OCI-LY1 (cell line): ENCODE measurements around the gene BMP7.

Source experiments
- H2AFZ ChIP-seq: fragments of 200-600 bp; sonication (generic), shearing (Covaris generic); 2 replicates; pipeline ENCODE4 v1.6.0; 2014; ENCODE audit warnings: antibody characterized with exemption, mild to moderate bottlenecking, low read length
- H3F3A ChIP-seq: fragments of 200-600 bp; sonication (generic), shearing (Covaris generic); 2 replicates; pipeline ENCODE4 v1.6.0; 2014; ENCODE audit warnings: mild to moderate bottlenecking, antibody characterized with exemption, low read length, moderate library complexity; ENCODE audit not compliant: insufficient read depth
- H3K27ac ChIP-seq: fragments of 200-600 bp; sonication (generic); 2 replicates; pipeline ENCODE4 v1.5.1; 2014; ENCODE audit warnings: low read length, mixed run types, mild to moderate bottlenecking, low read depth; ENCODE audit not compliant: poor library complexity, severe bottlenecking
- H3K27me3 ChIP-seq: fragments of 200-600 bp; sonication (generic); 2 replicates; pipeline ENCODE4 v1.6.0; 2014; ENCODE audit warnings: antibody characterized with exemption, mild to moderate bottlenecking, low read length, moderate library complexity; ENCODE audit not compliant: insufficient read depth
- H3K36me3 ChIP-seq: fragments of 200-600 bp; sonication (generic); 2 replicates; pipeline ENCODE4 v1.6.1; 2014; ENCODE audit warnings: mild to moderate bottlenecking, antibody characterized with exemption, low read length, moderate library complexity, mixed read lengths; ENCODE audit not compliant: insufficient read depth
- H3K4me1 ChIP-seq: fragments of 200-600 bp; sonication (generic); 2 replicates; pipeline ENCODE4 v1.5.1; 2014; ENCODE audit warnings: mild to moderate bottlenecking, low read length, moderate library complexity; ENCODE audit not compliant: insufficient read depth, severe bottlenecking
- H3K4me2 ChIP-seq: fragments of 200-600 bp; sonication (generic), shearing (Covaris generic); 2 replicates; pipeline ENCODE4 v1.6.1; 2014; ENCODE audit warnings: low read length
- H3K4me3 ChIP-seq: fragments of 200-600 bp; sonication (generic); 2 replicates; pipeline ENCODE4 v1.5.1; 2014; ENCODE audit warnings: low read length, low read depth, mild to moderate bottlenecking, mixed read lengths; ENCODE audit not compliant: poor library complexity, severe bottlenecking
- H3K79me2 ChIP-seq: fragments of 200-600 bp; shearing (Covaris generic); 2 replicates; pipeline ENCODE4 v1.6.1; 2016; ENCODE audit warnings: mixed run types, low read length, mixed read lengths; ENCODE audit not compliant: insufficient read depth
- H3K9ac ChIP-seq: fragments of 200-600 bp; sonication (generic), shearing (Covaris generic); 2 replicates; pipeline ENCODE4 v1.6.1; 2014; ENCODE audit warnings: mild to moderate bottlenecking, low read length, mixed read lengths
- H3K9me2 ChIP-seq: fragments of 200-600 bp; sonication (generic), shearing (Covaris generic); 2 replicates; pipeline ENCODE4 v1.6.1; 2014; ENCODE audit warnings: low read depth, mild to moderate bottlenecking, low read length, mixed read lengths
- H3K9me3 ChIP-seq: fragments of 200-600 bp; shearing (Covaris generic); 2 replicates; pipeline ENCODE4 v1.6.1; 2014; ENCODE audit warnings: low read length, mixed read lengths
- H4K20me1 ChIP-seq: fragments of 200-600 bp; sonication (generic), shearing (Covaris generic); 2 replicates; pipeline ENCODE4 v1.6.0; 2016; ENCODE audit warnings: mild to moderate bottlenecking, low read length; ENCODE audit not compliant: insufficient read depth
- CTCF ChIP-seq: fragments of 200-600 bp; sonication (generic), shearing (Covaris generic); IDR thresholded peaks from 2 replicates; pipeline ENCODE4 v1.5.1; 2017; ENCODE audit warnings: mild to moderate bottlenecking, antibody characterized with exemption, low read length, moderate library complexity, mixed read lengths
- EZH2 ChIP-seq: fragments of 200-600 bp; sonication (generic), shearing (Covaris generic); IDR thresholded peaks from 2 replicates; pipeline ENCODE4 v1.8.0; 2017; ENCODE audit warnings: borderline replicate concordance, mixed run types, mild to moderate bottlenecking, antibody characterized with exemption, low read length, moderate library complexity, mixed read lengths

The BMP7 gene

GRCh38 chr20:57287007-57287880 is 20.8 kb upstream of the BMP7 start:
- H3K79me2 ChIP-seq: no peaks in the 10 kb centered on the region
- H3K27ac ChIP-seq: peak overlapping the region; percentile 99
- TF ChIP-seq CTCF: no peak
- TF ChIP-seq EZH2: no peak
- H3K9me2 ChIP-seq: no peaks in the 10 kb centered on the region
- H3K4me2 ChIP-seq: peak overlapping the region; percentile 64
- H4K20me1 ChIP-seq: no peaks in the 10 kb centered on the region
- H3K9me3 ChIP-seq: no peaks in the 10 kb centered on the region
- no peaks in the 10 kb centered on the region for H3K27me3 ChIP-seq
- H3K4me3 ChIP-seq: no peak overlapping the region
- peaks cover 100% of the 10 kb centered on the region for H3K4me1 ChIP-seq
- no peak overlapping the region for H2AFZ ChIP-seq
- peak overlapping the region; percentile 63; the same call in 1 of the 2 replicates for H3K9ac ChIP-seq
- no peaks in the 10 kb centered on the region for H3K36me3 ChIP-seq
- H3F3A ChIP-seq: peaks cover 8% of the 10 kb centered on the region; the same call in 1 of the 2 replicates

- Histone ChIP-seq H3K9me2 (no peaks in the 10 kb centered on the region), H3K4me2 (peak overlapping the region; percentile 87), H3K36me3 (no peaks in the 10 kb centered on the region), H3K27ac (peak overlapping the region; percentile 99), H3K4me3 (peak overlapping the region; percentile 55), H3F3A (peaks cover 8% of the 10 kb centered on the region; the same call in 1 of the 2 replicates), H3K4me1 (peaks cover 100% of the 10 kb centered on the region), H3K9me3 (no peaks in the 10 kb centered on the region), H3K79me2 (no peaks in the 10 kb centered on the region), H3K9ac (peak overlapping the region; percentile 96), H4K20me1 (no peaks in the 10 kb centered on the region), H3K27me3 (no peaks in the 10 kb centered on the region), H2AFZ (no peak overlapping the region)
- no peak for TF ChIP-seq CTCF
- TF ChIP-seq EZH2: no peak
Measured at GRCh38 chr20:57283860-57284259, 17.4 kb upstream of the BMP7 start.

GRCh38 chr20:57282670-57283361 is 16.4 kb upstream of the BMP7 start:
- H3K9ac ChIP-seq: peak overlapping the region; percentile 96
- H3K27me3 ChIP-seq: no peaks in the 10 kb centered on the region
- H3K27ac ChIP-seq: peak overlapping the region; percentile 99
- no peaks in the 10 kb centered on the region for H4K20me1 ChIP-seq
- TF ChIP-seq EZH2 (no peak), CTCF (0 out of 2 replicates have a peak, but pooled peaks have one; percentile 6)
- no peaks in the 10 kb centered on the region for H3K36me3 ChIP-seq
- H3K4me3 ChIP-seq: peak overlapping the region; percentile 55
- H3F3A ChIP-seq: peaks cover 8% of the 10 kb centered on the region; the same call in 1 of the 2 replicates
- peak overlapping the region; percentile 87 for H3K4me2 ChIP-seq
- H3K9me3 ChIP-seq: no peaks in the 10 kb centered on the region
- no peak overlapping the region for H2AFZ ChIP-seq
- H3K9me2 ChIP-seq: no peaks in the 10 kb centered on the region
- peaks cover 100% of the 10 kb centered on the region for H3K4me1 ChIP-seq
- no peaks in the 10 kb centered on the region for H3K79me2 ChIP-seq
